CD4-positive, alpha-beta T cell treated with Interleukin-6 at 100 ng/mL for 8 hours (primary cell): ENCODE results near the gene MBOAT1.

ENCODE experiments used
- DNase-seq: peaks from one replicate; pipeline ENCODE4 v3.0.0-alpha.2; 2020; ENCODE audit warnings: mixed read lengths, low spot score

The MBOAT1 gene

DNA sequence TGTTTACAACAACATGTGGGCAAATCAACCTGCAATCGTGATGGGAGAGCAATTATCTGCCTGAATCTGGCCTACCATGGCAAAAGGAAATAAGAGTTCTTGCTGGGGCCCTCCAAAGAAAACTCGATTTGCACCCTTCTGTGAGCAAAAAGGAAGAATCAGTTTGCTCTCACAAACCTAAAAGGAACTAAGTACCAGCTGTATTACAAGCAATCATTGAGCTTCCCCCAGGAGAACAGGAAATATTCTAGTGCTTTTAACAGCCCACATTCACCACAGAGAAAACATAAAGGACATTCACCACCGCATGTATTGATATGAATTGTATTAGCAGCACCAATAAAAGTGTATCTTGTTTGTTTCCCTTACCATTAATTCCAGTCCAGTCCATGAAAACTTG is 75.0 kb downstream of the MBOAT1 start:
- no peak for DNase-seq

DNA sequence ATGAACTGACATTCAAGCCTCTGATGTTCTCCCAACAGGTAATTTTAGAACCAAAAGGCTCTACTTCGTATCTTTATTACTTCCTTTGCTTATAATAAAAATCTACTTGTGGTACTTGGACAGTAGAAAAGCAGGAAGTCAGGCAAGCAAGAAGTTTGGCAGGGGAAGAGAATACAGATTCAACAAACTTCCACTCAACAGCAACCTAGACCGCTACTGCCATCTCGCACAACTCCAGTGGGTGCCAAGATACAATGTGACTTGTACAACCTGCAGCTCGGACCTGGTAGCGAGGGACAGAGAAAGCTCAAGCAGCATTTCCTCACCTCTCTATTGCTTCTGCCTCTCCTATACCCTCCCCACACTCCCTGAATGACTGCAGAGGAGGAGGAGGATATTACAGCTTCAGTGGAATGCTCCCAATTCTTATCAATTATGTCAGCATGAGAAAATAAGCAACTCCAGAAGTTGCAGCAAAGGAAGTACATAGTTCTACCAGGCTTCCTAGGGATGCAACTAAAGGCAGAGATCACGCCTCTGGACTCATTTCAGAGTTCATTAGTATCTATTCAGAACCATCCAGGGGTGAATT is 76.5 kb downstream of the MBOAT1 start:
- no peak for DNase-seq

DNA sequence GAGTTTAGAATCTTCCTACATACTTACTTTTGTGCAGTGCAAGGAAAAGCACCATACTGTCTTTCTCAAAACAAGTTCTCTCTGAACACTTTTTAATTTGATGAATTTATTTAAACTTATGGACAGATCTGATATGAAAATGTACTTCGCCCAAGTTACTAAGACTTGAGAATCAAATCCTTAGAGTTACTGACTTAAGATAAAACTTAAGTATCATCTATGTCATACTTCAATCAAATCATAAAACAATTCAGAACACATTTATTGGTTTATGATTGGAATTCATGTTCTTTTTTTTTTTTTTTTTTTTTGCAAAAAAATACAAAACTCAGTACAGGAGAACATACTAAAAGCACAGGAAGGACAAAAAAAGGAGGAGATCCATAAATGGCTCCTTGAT is 77.7 kb downstream of the MBOAT1 start:
- DNase-seq: no peak

DNA sequence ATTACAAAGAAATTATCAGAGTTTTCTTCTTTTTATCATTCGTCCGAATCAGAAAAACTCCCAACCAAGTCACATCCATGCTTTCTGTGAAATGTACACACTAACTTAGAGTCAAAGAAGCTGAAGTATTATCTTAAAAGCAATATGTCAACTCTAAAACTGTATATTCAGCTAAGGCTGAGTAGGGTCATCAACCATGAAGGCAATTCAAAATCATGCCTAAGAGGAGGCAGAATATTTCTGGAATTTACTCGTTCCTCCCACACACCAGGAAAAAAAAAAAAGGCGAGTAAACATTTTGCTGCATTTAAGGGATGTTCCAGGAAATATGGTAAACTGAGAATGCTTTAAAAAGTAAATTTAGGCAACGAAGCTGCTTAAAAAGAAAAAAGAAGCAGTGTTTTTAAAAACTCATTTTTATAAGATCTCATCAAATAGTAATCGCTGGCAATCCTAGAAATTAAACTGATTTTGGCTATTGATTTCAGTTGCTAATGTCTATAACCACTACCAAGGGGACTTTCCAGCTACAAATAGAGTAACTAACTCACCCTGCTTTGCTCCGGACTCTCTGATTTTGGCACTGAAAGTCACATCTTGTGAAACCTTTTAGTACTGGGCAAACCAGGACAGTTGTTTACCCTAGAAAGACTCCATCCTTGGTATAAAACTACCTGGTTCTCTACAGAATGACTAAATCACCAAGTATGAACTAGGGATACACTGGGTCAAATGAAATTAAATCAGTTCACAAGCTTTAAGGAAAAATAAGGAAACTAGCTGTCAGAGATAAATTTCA is 82.8 kb downstream of the MBOAT1 start:
- no peak for DNase-seq

DNA sequence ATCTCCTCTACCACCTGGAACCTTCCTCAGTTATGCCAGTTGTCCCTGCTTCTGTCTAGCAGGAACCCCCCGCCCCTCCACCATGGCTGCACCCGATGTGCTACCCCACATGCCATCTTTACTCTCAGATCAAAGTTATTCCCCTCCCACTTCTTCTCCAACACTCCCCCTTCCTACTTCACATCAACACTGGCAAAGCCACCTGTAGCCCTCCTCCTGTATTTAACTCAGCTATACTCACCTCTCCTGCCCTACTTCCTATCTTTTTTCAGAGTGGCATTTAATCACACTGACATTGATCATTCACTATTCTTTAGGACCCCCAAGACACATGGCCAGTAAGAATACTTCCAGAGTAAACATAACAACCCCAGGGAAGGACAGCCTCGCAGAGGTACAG is 84.3 kb downstream of the MBOAT1 start:
- no peak for DNase-seq

GRCh38 chr6:20126789-20127653 is 85.2 kb downstream of the MBOAT1 start:
- DNase-seq: peak; percentile 41

DNA sequence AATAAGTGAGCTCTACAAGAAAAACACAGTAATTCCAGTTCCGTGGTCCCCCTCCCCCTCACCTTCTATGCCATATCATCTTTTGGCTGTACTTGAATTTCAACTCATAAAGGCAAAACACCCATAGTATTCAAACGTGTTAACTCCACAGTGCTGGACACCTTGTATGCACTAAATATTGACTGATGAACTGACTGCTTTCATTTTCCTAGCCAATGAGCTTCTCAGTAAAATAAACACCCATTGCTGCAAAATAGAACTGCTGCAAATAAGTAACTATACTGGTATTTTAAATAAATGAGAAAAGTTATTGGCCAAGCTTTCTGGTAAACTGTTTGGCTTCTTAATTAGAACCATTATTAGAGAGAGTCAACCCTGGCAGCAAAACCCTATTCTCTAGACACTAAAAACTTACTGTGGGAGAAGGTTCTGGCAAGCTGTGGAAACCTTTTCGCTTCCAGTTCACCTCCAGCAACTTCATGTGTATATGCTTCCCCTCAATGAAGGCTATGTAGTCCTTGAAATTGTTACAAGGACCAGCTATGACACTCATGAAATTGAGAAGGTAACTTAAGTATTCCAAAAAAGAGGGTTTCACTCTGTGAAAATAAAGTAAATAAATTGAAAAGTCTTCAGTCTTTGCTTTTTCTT is 86.0 kb downstream of the MBOAT1 start:
- DNase-seq: no peak

GRCh38 chr6:20124545-20124944 is 87.7 kb downstream of the MBOAT1 start:
- DNase-seq: no peak

DNA sequence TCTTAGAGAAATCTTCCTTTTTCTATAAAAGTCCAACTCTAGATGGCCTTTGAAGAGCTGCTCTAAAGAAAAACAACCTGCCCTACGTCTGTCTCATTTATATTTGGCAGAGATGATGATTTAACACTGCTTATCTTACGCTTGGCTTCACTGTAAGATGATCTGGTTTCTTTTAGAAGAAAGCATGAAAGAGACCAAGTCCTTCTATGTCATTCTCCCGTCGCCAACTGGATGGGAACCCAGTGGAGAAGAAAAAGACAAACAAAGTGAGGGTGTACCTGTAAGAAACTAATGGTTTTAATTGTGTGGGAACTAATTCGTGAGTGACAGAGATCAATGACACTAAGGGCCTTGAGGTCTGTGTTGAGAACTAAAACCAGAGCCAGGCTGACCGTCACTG is 92.8 kb downstream of the MBOAT1 start:
- DNase-seq: no peak

DNA sequence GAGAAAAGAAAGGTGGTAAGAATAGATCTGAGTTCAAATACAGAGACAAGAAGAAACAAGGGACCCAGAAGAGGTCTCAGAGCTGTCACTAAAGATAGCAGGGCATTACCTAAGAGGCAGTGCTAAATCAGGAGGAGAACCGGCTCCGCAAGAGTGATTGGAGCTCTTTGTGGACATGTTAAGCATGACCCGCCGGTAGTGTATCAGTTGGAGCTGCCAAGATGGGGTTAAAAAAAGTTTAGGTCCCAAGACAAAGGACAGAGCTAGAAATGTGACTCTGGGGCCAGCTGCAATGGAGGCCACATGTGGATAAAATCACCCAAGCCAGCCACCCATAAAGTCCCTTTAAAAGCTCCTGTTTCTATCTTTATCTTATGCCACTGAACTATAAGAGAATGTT is 93.4 kb downstream of the MBOAT1 start:
- no peak for DNase-seq

DNA sequence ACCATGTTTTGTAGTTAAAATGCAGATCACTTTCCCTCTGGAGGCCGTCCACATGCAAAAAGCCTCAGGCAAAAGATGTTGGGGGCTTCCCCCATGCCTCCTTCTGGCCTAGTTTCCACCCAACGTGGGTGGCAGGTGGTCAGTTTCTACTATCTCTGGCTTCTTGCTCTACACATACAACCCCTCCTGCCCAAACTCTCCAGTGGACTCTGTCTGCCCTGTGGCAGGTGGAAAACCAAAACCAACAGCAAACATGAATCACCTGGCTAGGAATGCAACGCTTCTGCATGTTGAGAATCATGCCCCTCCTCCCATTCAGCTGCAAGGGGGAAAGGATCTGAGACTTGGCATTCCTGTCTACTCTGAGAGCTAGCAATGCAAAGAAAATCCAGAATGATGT is 94.8 kb downstream of the MBOAT1 start:
- DNase-seq: no peak

DNA sequence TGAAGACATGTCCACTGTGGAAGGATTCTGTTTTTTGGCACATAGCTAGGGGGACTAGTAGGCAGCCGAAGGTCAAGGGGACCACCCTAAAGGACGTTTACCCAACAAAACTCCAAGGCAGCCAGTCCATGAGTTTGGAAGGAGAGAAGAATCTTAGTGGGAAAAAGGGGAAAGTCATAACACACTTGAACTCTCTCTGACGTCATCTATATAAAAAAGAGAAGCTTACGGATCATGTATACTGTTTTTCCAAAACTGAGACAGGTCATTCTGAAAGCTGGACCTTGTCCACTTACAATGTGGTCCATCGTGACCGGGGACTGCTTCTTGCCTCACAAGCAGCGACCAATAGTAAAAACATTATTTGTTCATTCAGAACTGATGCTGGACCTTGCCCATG is 95.5 kb downstream of the MBOAT1 start:
- DNase-seq: no peak

- DNase-seq: no peak
These were observed 96.9 kb downstream of the MBOAT1 start for GRCh38 chr6:20115246-20115980.

GRCh38 chr6:20113649-20114224 is 98.5 kb downstream of the MBOAT1 start:
- no peak for DNase-seq

DNA sequence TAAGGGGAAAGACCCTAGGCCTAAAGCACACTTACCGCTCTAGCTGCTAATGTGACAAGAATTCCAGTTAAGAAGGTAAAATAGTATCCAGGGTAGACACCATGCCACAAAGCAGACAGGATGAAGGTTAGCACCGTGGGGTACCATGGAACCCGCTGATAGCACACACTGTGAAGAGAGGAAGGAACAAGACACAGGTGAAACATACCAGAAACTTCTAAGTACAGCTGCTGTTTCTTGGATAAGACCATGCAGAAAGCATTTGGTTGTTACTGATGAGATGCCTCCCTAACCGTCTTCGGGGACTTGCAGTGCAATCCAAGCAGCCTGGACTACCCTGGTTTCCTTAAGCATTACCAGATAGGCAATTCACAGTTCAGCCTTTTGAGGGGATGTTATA is 99.4 kb downstream of the MBOAT1 start:
- DNase-seq: no peak

- no peak for DNase-seq
These were observed 100.0 kb downstream of the MBOAT1 start for GRCh38 chr6:20112241-20112640.

- no peak for DNase-seq
These were observed 101.8 kb downstream of the MBOAT1 start for GRCh38 chr6:20110478-20110877.

GRCh38 chr6:20109526-20109925 is 102.7 kb downstream of the MBOAT1 start:
- DNase-seq: no peak

GRCh38 chr6:20105838-20106237 is 106.4 kb downstream of the MBOAT1 start:
- no peak for DNase-seq

DNA sequence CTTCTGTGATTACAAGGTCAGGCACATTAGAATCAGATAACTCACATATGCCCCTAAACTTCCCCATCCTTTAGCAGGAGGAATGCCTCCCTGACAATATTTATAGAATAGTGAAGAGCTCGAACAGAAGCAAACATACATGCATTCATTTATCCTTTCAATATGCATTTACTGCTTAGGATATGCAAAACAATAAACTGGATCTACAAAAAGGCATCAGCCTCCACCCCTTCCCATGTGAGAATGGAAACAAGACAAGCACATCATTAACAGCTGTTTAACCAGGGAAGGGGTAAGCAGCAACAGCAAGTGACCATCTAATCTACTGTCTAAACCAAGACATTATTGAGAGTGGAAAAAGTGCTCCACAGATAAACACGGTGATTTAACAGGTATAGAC is 107.6 kb downstream of the MBOAT1 start:
- DNase-seq: no peak

DNA sequence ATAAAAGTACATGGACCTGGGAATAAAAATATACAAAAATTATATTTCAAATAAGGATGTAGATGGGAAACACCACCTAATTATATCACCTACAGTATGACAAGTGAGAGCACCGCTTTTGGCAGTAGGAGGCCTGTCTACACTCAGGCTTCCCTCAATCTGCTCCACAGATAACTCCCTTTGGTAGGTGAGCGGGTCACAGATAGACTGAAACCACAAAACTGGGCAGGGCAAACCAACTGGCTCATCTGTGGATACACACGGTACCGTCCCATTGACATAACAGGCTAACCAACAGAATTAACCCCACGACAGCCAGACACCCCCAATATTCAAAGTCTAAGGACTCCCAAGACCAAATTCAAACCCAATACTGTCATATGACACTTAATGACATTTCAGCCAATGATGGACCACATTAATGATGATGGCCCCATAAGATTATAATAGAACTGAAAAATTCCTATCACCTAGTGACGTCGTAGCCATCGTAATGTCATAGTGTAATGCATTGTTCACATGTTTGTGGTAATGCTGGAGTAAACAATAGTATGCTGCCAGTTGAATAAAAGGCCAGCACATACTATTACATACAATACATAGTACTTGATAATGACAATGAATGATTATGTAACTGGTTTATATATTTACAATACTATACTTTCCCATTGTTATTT is 109.7 kb downstream of the MBOAT1 start:
- DNase-seq: no peak
